Astrocyte of the spinal cord (primary cell): Measurements from ENCODE around the gene TEN1.

Experiments
- DNase-seq: peaks from one replicate; pipeline ENCODE4 v3.0.0; 2011; ENCODE audit warnings: low read depth, low spot score
- H3K4me3 ChIP-seq: 2 replicates; pipeline ENCODE4 v1.5.1; 2011; ENCODE audit warnings: low read depth, mild to moderate bottlenecking, low read length, moderate library complexity
- in situ Hi-C: cut with HindIII; loops from 2 replicates; pipeline ENCODE4 v1.10.0; 2017; ENCODE audit warnings: low sequenced_read_pairs
- TF ChIP-seq, protein P1 (sequence below): IDR thresholded peaks from 2 replicates; pipeline ENCODE4 v1.5.1; 2012; ENCODE audit warnings: low read depth, mild to moderate bottlenecking, low read length, inconsistent platforms

The TEN1 gene

GRCh38 chr17:75975757-75976174 lies 3.3 kb upstream of the TEN1 start:
- H3K4me3 ChIP-seq: no peak overlapping the region
- in situ Hi-C loops: no loop called here
- DNase-seq: no peak
- TF ChIP-seq, protein P1, sequence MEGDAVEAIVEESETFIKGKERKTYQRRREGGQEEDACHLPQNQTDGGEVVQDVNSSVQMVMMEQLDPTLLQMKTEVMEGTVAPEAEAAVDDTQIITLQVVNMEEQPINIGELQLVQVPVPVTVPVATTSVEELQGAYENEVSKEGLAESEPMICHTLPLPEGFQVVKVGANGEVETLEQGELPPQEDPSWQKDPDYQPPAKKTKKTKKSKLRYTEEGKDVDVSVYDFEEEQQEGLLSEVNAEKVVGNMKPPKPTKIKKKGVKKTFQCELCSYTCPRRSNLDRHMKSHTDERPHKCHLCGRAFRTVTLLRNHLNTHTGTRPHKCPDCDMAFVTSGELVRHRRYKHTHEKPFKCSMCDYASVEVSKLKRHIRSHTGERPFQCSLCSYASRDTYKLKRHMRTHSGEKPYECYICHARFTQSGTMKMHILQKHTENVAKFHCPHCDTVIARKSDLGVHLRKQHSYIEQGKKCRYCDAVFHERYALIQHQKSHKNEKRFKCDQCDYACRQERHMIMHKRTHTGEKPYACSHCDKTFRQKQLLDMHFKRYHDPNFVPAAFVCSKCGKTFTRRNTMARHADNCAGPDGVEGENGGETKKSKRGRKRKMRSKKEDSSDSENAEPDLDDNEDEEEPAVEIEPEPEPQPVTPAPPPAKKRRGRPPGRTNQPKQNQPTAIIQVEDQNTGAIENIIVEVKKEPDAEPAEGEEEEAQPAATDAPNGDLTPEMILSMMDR: no peak

GRCh38 chr17:75976175-75976848 lies 2.7 kb upstream of the TEN1 start:
- in situ Hi-C loops: no loop called here
- no peak for DNase-seq
- TF ChIP-seq, protein P1: no peak
- no peak overlapping the region for H3K4me3 ChIP-seq

- H3K4me3 ChIP-seq: peak overlapping the region; percentile 82
- TF ChIP-seq, protein P1: no peak
- in situ Hi-C loops: no loop called here
- no peak for DNase-seq
Observed at GRCh38 chr17:75979705-75980187, 706 bp downstream of the TEN1 start.

- TF ChIP-seq, protein P1: no peak
- peak overlapping the region; percentile 82 for H3K4me3 ChIP-seq
- in situ Hi-C loops: no loop called here
- DNase-seq: no peak
Observed at GRCh38 chr17:75980188-75981018, 1.4 kb downstream of the TEN1 start.

- TF ChIP-seq, protein P1: no peak
- no peak overlapping the region for H3K4me3 ChIP-seq
- no peak for DNase-seq
- in situ Hi-C loops: no loop called here
Observed at GRCh38 chr17:75981019-75981615, 2.1 kb downstream of the TEN1 start.

GRCh38 chr17:75983501-75984181 lies 4.6 kb downstream of the TEN1 start:
- DNase-seq: no peak
- no peak overlapping the region for H3K4me3 ChIP-seq
- TF ChIP-seq, protein P1: no peak
- in situ Hi-C loops: no loop called here
